GM15510 (cell line): ENCODE data around the gene CAPN13.

ENCODE experiments used
- POLR2A ChIP-seq: IDR thresholded peaks from 3 replicates; pipeline ENCODE4 v1.6.1; 2011; ENCODE audit warnings: borderline replicate concordance; ENCODE audit not compliant: insufficient read length; ENCODE audit errors: extremely low read depth

CAPN13 gene

GRCh38 chr2:30772021-30772705, 35.1 kb downstream of the CAPN13 start:
- no peak for TF ChIP-seq POLR2A

GRCh38 chr2:30770816-30771576, 36.2 kb downstream of the CAPN13 start:
- TF ChIP-seq POLR2A: no peak

- TF ChIP-seq POLR2A: no peak
These were observed 37.3 kb downstream of the CAPN13 start for GRCh38 chr2:30769891-30770462.

- no peak for TF ChIP-seq POLR2A
These were observed 37.8 kb downstream of the CAPN13 start for GRCh38 chr2:30769481-30769780.

- no peak for TF ChIP-seq POLR2A
These were observed 38.4 kb downstream of the CAPN13 start for GRCh38 chr2:30768708-30769480.

GRCh38 chr2:30768036-30768686, 39.1 kb downstream of the CAPN13 start:
- TF ChIP-seq POLR2A: no peak

- TF ChIP-seq POLR2A: no peak
These were observed 40.6 kb downstream of the CAPN13 start for GRCh38 chr2:30766666-30767065.

- TF ChIP-seq POLR2A: no peak
These were observed 41.3 kb downstream of the CAPN13 start for GRCh38 chr2:30765876-30766470.

GRCh38 chr2:30765191-30765590, 42.1 kb downstream of the CAPN13 start:
- no peak for TF ChIP-seq POLR2A

GRCh38 chr2:30764021-30764800, 43.0 kb downstream of the CAPN13 start:
- no peak for TF ChIP-seq POLR2A

GRCh38 chr2:30763151-30763660, 44.0 kb downstream of the CAPN13 start:
- no peak for TF ChIP-seq POLR2A

- TF ChIP-seq POLR2A: no peak
These were observed 46.0 kb downstream of the CAPN13 start for GRCh38 chr2:30761226-30761625.

- TF ChIP-seq POLR2A: no peak
These were observed 47.8 kb downstream of the CAPN13 start for GRCh38 chr2:30759481-30759880.
